Stimulated activated CD8-positive, alpha-beta memory T cell treated with anti-CD3 and anti-CD28 coated beads, Interleukin-4, amount 100 ng/mL, for 48 hours (primary cell): Measurements from ENCODE around the gene RABL6.
"Not testable (repeated sequence)": the region's sequence is repeated elsewhere in the genome, so short reads cannot be mapped to it uniquely, and the experiment has no call there.

Experiments
- DNase-seq: peaks from one replicate; pipeline ENCODE4 v3.0.0-alpha.2; 2020

RABL6 gene

GRCh38 chr9:136823136-136824046, 15.6 kb downstream of the RABL6 start:
- DNase-seq = no peak

GRCh38 chr9:136824496-136825225, 16.9 kb downstream of the RABL6 start:
- DNase-seq = no peak

GRCh38 chr9:136825295-136826187, 17.8 kb downstream of the RABL6 start:
- DNase-seq = no peak

- DNase-seq = no peak
Observed at GRCh38 chr9:136826188-136826541, 18.4 kb downstream of the RABL6 start.

- DNase-seq = no peak
Observed at GRCh38 chr9:136826703-136827582, 19.2 kb downstream of the RABL6 start.

- DNase-seq = no peak
Observed at GRCh38 chr9:136827794-136828473, 20.2 kb downstream of the RABL6 start.

- no peak for DNase-seq
Observed at GRCh38 chr9:136828474-136829140, 20.9 kb downstream of the RABL6 start.

- no peak for DNase-seq
Observed at GRCh38 chr9:136829412-136829811, 21.7 kb downstream of the RABL6 start.

GRCh38 chr9:136829981-136830885, 22.5 kb downstream of the RABL6 start:
- DNase-seq = no peak

- no peak for DNase-seq
Observed at GRCh38 chr9:136831002-136831719, 23.4 kb downstream of the RABL6 start.

- DNase-seq = no peak
Observed at GRCh38 chr9:136831720-136832104, 24.0 kb downstream of the RABL6 start.

GRCh38 chr9:136832581-136832980, 24.8 kb downstream of the RABL6 start:
- DNase-seq = no peak

- not testable (repeated sequence) for DNase-seq
Observed at GRCh38 chr9:136833381-136834048, 25.8 kb downstream of the RABL6 start.

GRCh38 chr9:136835162-136835931, 27.6 kb downstream of the RABL6 start:
- no peak for DNase-seq

GRCh38 chr9:136835932-136836904, 28.5 kb downstream of the RABL6 start:
- no peak for DNase-seq

- DNase-seq = no peak
Observed at GRCh38 chr9:136837146-136837855, 29.6 kb downstream of the RABL6 start.
